SK-N-MC (cell line): ENCODE data around the gene TIMP4.

Experiments
- DNase-seq: peaks from one replicate; pipeline ENCODE4 v3.0.0-alpha.2; 2011; ENCODE audit warnings: low read depth, low spot score
- H3K27ac ChIP-seq: fragments of 200-600 bp; sonication (generic); 2 replicates; pipeline ENCODE4 v1.5.1; 2016; ENCODE audit warnings: mixed run types
- H3K36me3 ChIP-seq: fragments of 200-600 bp; sonication (generic); 2 replicates; pipeline ENCODE4 v1.6.1; 2017; ENCODE audit warnings: antibody characterized with exemption, low read length, mixed read lengths; ENCODE audit not compliant: insufficient read depth
- H3K4me3 ChIP-seq: fragments of 200-600 bp; sonication (generic); 2 replicates; pipeline ENCODE4 v1.5.1; 2016
- H3K9ac ChIP-seq: fragments of 200-600 bp; sonication (generic); 2 replicates; pipeline ENCODE4 v1.8.0; 2017; ENCODE audit warnings: mixed run types, mixed read lengths; ENCODE audit not compliant: insufficient read length
- H3K9me3 ChIP-seq: fragments of 200-600 bp; sonication (generic); 2 replicates; pipeline ENCODE4 v1.6.1; 2017; ENCODE audit warnings: low read depth, mild to moderate bottlenecking, antibody characterized with exemption, low read length, moderate library complexity, mixed read lengths
- EZH2 ChIP-seq: fragments of 200-600 bp; sonication (generic); IDR thresholded peaks from one replicate; pipeline ENCODE4 v1.6.1; 2017; ENCODE audit warnings: antibody characterized with exemption
- FOXP2 ChIP-seq: optimal IDR thresholded peaks from 2 replicates; pipeline ENCODE3; 2011; ENCODE audit warnings: mild to moderate bottlenecking, moderate library complexity; ENCODE audit not compliant: insufficient read depth; ENCODE audit errors: extremely low read length, control extremely low read depth
- POLR2AphosphoS5 ChIP-seq: IDR thresholded peaks from 2 replicates; pipeline ENCODE4 v1.6.1; 2012; ENCODE audit warnings: mild to moderate bottlenecking, low read depth, low read length, borderline replicate concordance

The TIMP4 gene

DNA sequence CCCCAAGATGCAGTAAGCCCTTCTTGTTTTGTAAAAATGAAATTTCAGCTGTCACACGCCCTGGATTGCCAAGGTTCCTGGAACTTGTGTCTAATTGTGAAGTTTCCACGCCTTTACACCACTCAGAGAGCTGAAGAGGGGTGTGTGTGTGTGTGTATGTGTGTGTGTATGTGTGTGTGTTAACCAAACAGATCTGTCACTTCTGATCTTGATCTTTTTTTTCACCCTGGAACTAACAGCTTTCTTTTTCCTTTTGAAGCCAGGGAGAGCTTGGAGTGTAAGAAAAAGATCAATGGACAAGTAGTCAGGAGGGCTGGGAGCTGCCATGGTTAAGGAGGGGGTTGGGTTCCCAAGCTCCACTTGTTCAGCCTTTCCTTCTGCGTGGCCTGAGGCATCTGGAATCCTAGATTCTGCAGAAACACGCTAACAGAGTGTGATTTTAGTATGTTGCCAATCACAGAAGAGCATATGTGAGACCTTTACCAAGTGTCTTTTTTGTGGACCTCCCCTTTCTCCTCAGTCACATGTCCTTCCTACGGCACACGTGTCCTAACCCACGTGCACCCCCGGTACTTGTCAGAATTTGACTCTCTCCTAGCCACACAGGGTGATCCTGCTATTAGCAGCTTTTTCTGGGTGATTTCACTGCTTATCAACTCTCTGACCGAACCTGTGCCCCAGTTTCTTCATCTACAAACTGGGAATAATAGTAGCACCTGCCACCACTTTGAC, 11.5 kb downstream of the TIMP4 start:
- H3K36me3 ChIP-seq, result no peaks in the 10 kb centered on the region
- no peak overlapping the region for H3K27ac ChIP-seq
- H3K4me3 ChIP-seq, result no peak overlapping the region
- H3K9me3 ChIP-seq, result no peaks in the 10 kb centered on the region
- DNase-seq, result no peak
- no peak overlapping the region for H3K9ac ChIP-seq
- TF ChIP-seq EZH2, result no peak
- no peak for TF ChIP-seq POLR2AphosphoS5
- no peak for TF ChIP-seq FOXP2

DNA sequence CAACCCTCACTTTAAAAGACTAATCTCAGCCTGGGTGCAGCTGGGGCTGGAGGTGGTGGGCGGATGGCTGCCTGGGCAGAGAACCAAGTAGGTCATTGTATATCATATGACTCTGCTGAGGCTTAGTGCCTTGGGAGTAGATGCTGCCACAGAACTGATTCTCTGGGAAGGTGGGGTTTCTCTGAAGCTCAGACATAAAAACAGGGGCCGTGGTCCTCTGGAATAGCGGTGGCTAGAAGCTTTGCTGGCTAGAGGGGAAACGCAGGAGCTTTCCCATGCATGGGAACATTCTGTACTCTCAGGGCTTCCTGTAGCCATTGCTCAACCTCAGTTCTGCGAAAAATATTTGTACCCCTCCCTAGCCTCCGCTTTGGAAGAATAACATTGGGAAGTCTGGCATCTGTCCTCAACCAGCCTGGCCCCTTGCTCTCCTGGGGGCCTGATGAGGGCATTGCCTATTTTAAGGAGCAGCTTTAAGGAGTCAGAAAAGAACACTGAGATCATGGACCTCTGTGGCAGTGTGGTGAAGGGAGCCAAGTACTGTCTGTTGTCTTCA, 14.7 kb downstream of the TIMP4 start:
- no peak for DNase-seq

DNA sequence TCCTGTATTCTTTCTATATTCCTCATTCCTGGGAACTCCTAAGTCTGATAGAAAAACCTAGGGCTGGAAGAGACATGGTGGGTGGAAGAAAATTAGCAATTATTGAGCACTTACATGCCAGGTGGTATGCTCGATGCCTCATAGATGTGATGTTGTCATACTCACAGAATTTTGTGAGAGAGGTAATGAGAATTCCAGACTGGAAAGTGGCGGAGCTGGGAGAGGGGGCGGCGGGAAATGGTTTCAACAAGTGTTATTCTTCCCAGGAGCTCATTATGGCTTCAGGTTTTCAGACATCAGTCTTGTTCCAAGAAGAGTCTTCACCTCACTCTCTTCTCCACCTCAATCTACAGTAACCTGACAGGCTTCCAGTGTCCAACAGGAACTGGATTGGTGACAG, 16.2 kb downstream of the TIMP4 start:
- no peaks in the 10 kb centered on the region for H3K9me3 ChIP-seq
- H3K4me3 ChIP-seq, result no peak overlapping the region
- no peak for TF ChIP-seq POLR2AphosphoS5
- no peak for TF ChIP-seq EZH2
- TF ChIP-seq FOXP2, result no peak
- DNase-seq, result no peak
- H3K36me3 ChIP-seq, result no peaks in the 10 kb centered on the region
- H3K27ac ChIP-seq, result no peak overlapping the region
- H3K9ac ChIP-seq, result no peak overlapping the region

More for the DNA sequence above, 14.7 kb downstream of the TIMP4 start:
- Histone ChIP-seq H3K9me3 (no peaks in the 10 kb centered on the region), H3K36me3 (no peaks in the 10 kb centered on the region), H3K9ac (no peak overlapping the region), H3K4me3 (no peak overlapping the region), H3K27ac (no peak overlapping the region)
- TF ChIP-seq FOXP2 (no peak), EZH2 (no peak), POLR2AphosphoS5 (no peak)

DNA sequence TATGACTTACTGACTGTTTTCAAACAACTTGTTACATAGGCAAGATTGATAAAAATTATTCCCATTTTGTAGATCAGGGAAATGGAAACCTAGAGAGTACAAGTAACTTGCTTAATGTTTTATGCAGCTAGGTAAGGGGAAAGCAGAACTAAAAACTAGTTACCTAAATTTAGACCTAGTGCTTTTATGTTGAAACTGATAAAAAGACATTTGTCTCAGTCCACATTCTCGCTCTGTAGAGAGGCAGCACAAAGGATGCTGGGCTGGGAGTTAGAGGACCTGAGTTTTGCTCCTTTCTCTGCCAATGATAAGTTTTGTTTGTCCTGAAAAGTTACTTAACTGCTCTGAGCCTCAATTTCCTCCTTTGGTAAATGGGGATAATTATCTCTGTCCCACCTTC, 17.4 kb downstream of the TIMP4 start:
- Histone ChIP-seq H3K27ac (no peak overlapping the region), H3K36me3 (no peaks in the 10 kb centered on the region), H3K4me3 (no peak overlapping the region), H3K9ac (no peak overlapping the region), H3K9me3 (no peaks in the 10 kb centered on the region)
- no peak for TF ChIP-seq FOXP2
- no peak for TF ChIP-seq POLR2AphosphoS5
- no peak for TF ChIP-seq EZH2
- no peak for DNase-seq

DNA sequence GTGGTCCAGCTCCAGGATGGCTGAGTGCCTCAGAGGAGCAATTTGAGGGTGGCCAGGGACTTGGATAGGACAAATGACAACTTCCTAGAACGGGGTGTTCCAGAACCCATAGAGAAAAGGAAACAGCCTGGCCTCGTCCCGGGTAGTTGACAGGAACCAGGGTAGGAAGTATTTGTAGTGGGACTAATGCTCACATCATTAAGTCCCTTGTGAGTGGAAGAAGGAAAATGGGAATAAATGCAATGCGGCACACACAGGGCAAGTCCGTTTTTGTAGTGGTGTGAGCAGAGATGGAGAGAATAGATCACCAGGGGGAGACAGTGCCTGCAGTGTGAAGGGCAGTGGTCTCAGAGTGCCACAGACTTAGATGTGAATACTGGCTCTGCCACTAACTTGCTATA, 19.6 kb downstream of the TIMP4 start:
- TF ChIP-seq POLR2AphosphoS5 (no peak), FOXP2 (no peak), EZH2 (no peak)
- no peak for DNase-seq
- H3K4me3 ChIP-seq, result no peak overlapping the region
- no peak overlapping the region for H3K9ac ChIP-seq
- H3K9me3 ChIP-seq, result no peaks in the 10 kb centered on the region
- H3K36me3 ChIP-seq, result no peaks in the 10 kb centered on the region
- no peak overlapping the region for H3K27ac ChIP-seq

DNA sequence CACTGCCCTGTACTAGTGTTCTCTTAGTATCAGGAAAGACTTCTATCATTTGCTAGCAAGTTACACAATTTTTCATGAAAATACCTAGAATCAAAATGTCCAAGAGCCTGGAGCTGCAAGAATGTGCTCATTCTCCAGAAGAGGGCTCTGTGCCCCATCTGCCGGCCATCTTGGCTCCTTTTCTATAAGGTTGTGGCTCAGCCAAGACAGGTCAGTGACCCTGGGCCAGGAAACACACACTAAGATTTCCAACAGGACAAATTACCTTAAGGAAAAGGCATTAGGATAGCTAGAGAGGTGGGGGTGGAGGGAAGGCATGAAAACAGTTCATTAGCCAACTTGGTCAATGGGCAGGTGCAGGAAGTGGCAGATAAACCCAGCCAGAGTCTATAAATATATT, 20.7 kb downstream of the TIMP4 start:
- DNase-seq, result no peak
- Histone ChIP-seq H3K27ac (no peak overlapping the region), H3K9ac (no peak overlapping the region), H3K4me3 (no peak overlapping the region), H3K36me3 (no peaks in the 10 kb centered on the region), H3K9me3 (no peaks in the 10 kb centered on the region)
- TF ChIP-seq POLR2AphosphoS5 (no peak), FOXP2 (no peak), EZH2 (no peak)

DNA sequence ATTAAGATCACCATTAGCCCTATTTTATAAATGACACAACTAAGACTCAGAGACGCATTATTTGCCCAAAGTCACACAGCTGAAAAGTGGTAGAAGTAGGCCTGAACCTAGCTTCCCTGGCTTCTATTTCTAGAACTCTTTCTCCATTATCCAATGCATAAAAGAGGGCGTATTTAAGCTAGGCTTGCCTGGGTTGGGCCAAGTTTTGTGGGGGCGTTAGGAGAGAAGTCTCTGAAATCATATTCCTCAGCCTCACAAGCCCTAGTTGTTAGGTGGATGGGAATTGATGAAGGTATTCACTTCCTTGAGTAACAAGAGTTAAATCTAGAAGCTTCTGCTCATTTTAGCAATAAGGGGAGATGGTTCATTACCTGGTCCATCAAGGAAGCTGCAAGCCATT, 22.3 kb downstream of the TIMP4 start:
- Histone ChIP-seq H3K36me3 (no peaks in the 10 kb centered on the region), H3K27ac (no peak overlapping the region), H3K9ac (no peak overlapping the region), H3K4me3 (no peak overlapping the region), H3K9me3 (no peaks in the 10 kb centered on the region)
- no peak for TF ChIP-seq POLR2AphosphoS5
- TF ChIP-seq FOXP2, result no peak
- no peak for TF ChIP-seq EZH2
- DNase-seq, result no peak

DNA sequence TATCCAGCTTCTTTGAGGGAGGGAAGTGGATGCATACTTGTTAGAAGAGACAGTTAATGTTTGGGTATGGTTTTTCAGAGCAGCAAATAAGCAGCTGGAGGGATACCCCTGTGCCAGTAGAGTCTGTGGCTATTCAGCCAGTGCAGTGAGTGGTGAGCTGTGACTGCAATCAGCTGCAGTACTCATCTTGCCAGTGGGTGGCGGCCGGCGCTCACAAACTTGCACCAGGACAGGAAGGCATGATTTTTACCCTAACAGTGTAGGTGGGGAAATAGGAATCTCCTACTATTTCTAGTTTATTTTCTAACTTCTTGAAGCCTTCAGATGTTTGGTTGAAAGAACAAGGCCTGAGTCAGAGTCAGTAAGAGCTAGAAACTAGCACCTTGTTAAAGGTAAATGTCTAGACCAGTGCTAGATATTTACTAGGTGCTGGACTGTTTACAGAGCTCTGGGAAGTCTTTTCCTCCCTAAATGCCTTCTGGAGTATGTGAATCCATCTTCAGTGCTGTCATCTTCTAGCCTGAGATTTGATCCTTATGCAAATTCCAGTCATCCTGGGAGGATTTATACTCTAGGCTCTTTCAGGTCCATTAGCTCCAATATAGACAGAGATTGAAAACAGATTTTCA, 23.6 kb downstream of the TIMP4 start:
- Histone ChIP-seq H3K9me3 (no peaks in the 10 kb centered on the region), H3K9ac (no peak overlapping the region), H3K27ac (no peak overlapping the region), H3K4me3 (no peak overlapping the region), H3K36me3 (no peaks in the 10 kb centered on the region)
- DNase-seq, result no peak
- TF ChIP-seq POLR2AphosphoS5, result no peak
- no peak for TF ChIP-seq EZH2
- no peak for TF ChIP-seq FOXP2

DNA sequence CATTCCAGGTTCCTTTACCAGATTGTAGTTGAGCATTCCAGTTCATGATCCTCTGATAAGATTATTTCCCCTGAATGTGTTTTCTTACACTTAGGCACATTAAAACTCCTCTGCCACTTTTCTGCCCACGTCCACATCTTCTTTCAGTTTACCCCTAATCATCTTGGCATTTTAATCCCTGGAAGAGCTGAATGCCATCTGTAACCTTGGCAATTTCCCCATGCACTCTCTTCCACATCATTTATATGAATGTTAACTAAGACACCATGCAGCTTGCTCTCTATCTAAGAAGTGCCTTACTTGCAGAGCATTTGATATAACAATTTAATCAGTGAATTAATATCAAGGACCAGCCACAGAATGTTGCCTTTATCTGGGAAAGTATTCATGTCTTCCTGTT, 25.8 kb downstream of the TIMP4 start:
- no peak for DNase-seq
- TF ChIP-seq POLR2AphosphoS5 (no peak), EZH2 (no peak), FOXP2 (no peak)

More for the DNA sequence above, 25.8 kb downstream of the TIMP4 start:
- Histone ChIP-seq H3K36me3 (no peaks in the 10 kb centered on the region), H3K9me3 (no peaks in the 10 kb centered on the region), H3K27ac (no peak overlapping the region), H3K9ac (no peak overlapping the region), H3K4me3 (no peak overlapping the region)
